Measurements from ENCODE around the gene RINL.

DNA sequence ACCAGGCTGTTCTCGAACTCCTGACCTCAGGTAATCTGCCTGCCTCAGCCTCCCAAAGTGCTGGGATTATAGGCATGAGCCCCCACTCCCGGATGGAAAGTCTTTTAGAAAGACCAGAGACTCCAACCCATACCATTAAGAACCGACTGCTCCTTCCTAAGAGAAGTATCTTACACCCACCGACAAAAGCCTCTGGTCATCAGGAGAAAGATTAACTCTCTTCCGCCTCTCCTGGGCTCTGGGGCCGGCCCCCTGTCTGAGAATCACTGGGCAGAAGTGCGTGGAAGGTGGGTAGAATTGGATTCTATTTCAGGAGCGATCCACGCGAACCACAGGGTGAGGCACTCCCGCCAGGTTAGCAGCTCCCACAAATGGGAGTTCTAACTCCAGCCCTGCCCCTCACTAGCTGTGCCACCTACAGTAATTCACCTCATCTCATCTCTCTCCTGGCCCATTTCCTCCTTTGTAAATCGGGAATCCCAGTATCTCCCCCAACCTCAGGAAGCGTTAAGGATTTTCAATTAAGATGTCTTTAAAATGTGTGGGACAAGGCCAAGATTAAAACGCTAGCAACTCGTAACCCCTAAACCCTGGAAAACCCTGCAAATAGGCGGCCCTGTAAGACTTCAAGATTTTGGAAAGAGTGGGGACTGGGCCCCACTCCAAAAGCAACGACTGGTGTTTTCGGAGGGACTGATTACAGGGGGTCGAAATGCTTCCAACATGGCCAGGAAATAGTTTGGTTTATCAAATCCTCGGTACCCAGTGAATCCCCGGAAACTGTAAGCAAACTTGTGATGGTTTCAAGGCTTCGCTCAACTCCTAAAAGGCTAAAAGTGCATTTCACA lies 29.6 kb downstream of the RINL start:
- TF ChIP-seq GATA2 (IDR thresholded peaks at IDR 0.05; ENCODE audit: low read depth, low read length) = no peak
- TF ChIP-seq GATA3 (IDR thresholded peaks at IDR 0.05; ENCODE audit: low read depth, low read length) = no peak

Measured in SH-SY5Y (cell line).